ENCODE results near the gene APOA1.

GRCh38 chr11:116876656-116877055, 39.2 kb upstream of the APOA1 start:
- TF ChIP-seq TCF7L2 (IDR thresholded peaks at IDR 0.05; ENCODE audit: borderline replicate concordance, low read depth, low read length) (no peak), ZNF426 (tag by site-specific recombination; IDR thresholded peaks at IDR 0.05) (no peak), ZNF37A (tag by site-specific recombination; IDR thresholded peaks at IDR 0.05) (no peak), ZBTB26 (tag by site-specific recombination; optimal IDR thresholded peaks at IDR 0.05) (no peak), ZNF274 (IDR thresholded peaks at IDR 0.05; ENCODE audit: low read length) (no peak), ZNF274 (tag by site-specific recombination; IDR thresholded peaks at IDR 0.05; ENCODE audit: borderline replicate concordance) (no peak), ZBTB17 (tag by site-specific recombination; IDR thresholded peaks at IDR 0.05) (no peak), ZNF239 (tag by site-specific recombination; IDR thresholded peaks at IDR 0.05) (no peak), KLF1 (tag by site-specific recombination; IDR thresholded peaks at IDR 0.05) (no peak), ZFHX2 (tag by site-specific recombination; conservative IDR thresholded peaks at IDR 0.05) (no peak), ZNF350 (tag by site-specific recombination; IDR thresholded peaks at IDR 0.05) (no peak), ZNF629 (tag by site-specific recombination; IDR thresholded peaks at IDR 0.05) (no peak), ZNF76 (tag by site-specific recombination; IDR thresholded peaks at IDR 0.05; ENCODE audit: borderline replicate concordance, low read depth) (no peak)
- TF ChIP-seq, protein P1, sequence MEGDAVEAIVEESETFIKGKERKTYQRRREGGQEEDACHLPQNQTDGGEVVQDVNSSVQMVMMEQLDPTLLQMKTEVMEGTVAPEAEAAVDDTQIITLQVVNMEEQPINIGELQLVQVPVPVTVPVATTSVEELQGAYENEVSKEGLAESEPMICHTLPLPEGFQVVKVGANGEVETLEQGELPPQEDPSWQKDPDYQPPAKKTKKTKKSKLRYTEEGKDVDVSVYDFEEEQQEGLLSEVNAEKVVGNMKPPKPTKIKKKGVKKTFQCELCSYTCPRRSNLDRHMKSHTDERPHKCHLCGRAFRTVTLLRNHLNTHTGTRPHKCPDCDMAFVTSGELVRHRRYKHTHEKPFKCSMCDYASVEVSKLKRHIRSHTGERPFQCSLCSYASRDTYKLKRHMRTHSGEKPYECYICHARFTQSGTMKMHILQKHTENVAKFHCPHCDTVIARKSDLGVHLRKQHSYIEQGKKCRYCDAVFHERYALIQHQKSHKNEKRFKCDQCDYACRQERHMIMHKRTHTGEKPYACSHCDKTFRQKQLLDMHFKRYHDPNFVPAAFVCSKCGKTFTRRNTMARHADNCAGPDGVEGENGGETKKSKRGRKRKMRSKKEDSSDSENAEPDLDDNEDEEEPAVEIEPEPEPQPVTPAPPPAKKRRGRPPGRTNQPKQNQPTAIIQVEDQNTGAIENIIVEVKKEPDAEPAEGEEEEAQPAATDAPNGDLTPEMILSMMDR (tag by site-specific recombination; IDR thresholded peaks at IDR 0.05): no peak
- TF ChIP-seq, protein P2, sequence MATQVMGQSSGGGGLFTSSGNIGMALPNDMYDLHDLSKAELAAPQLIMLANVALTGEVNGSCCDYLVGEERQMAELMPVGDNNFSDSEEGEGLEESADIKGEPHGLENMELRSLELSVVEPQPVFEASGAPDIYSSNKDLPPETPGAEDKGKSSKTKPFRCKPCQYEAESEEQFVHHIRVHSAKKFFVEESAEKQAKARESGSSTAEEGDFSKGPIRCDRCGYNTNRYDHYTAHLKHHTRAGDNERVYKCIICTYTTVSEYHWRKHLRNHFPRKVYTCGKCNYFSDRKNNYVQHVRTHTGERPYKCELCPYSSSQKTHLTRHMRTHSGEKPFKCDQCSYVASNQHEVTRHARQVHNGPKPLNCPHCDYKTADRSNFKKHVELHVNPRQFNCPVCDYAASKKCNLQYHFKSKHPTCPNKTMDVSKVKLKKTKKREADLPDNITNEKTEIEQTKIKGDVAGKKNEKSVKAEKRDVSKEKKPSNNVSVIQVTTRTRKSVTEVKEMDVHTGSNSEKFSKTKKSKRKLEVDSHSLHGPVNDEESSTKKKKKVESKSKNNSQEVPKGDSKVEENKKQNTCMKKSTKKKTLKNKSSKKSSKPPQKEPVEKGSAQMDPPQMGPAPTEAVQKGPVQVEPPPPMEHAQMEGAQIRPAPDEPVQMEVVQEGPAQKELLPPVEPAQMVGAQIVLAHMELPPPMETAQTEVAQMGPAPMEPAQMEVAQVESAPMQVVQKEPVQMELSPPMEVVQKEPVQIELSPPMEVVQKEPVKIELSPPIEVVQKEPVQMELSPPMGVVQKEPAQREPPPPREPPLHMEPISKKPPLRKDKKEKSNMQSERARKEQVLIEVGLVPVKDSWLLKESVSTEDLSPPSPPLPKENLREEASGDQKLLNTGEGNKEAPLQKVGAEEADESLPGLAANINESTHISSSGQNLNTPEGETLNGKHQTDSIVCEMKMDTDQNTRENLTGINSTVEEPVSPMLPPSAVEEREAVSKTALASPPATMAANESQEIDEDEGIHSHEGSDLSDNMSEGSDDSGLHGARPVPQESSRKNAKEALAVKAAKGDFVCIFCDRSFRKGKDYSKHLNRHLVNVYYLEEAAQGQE (tag by site-specific recombination; IDR thresholded peaks at IDR 0.05): no peak
